ENCODE measurements around the gene CERK.

DNA sequence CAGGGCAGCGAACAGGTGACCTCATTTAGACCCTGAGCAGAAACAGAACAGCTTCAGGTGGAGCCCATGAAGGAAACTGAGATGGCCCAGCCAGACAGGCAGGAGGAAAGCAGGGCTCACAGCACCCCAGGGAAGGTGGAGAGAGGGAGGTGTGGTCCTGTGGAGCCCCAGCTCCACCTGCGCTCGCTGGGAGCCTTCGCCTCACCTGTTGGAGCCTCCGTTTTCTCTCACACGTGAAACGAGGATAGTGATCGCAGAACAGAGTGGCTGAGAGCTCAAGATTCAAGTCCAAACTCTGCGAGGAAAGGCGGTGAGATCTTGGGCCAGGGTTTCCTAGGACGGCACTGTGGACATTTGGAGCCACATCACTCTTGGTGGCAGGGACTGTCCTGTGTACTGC is 8.6 kb upstream of the CERK start:
- no peak for TF ChIP-seq USF2 (IDR thresholded peaks at IDR 0.05; ENCODE audit: borderline replicate concordance, low read depth, low read length)
- TF ChIP-seq TCF12 (IDR thresholded peaks at IDR 0.05) = no peak
- TF ChIP-seq, protein P1, sequence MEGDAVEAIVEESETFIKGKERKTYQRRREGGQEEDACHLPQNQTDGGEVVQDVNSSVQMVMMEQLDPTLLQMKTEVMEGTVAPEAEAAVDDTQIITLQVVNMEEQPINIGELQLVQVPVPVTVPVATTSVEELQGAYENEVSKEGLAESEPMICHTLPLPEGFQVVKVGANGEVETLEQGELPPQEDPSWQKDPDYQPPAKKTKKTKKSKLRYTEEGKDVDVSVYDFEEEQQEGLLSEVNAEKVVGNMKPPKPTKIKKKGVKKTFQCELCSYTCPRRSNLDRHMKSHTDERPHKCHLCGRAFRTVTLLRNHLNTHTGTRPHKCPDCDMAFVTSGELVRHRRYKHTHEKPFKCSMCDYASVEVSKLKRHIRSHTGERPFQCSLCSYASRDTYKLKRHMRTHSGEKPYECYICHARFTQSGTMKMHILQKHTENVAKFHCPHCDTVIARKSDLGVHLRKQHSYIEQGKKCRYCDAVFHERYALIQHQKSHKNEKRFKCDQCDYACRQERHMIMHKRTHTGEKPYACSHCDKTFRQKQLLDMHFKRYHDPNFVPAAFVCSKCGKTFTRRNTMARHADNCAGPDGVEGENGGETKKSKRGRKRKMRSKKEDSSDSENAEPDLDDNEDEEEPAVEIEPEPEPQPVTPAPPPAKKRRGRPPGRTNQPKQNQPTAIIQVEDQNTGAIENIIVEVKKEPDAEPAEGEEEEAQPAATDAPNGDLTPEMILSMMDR (IDR thresholded peaks at IDR 0.05) = no peak
- no peak for TF ChIP-seq POLR2AphosphoS5 (IDR thresholded peaks at IDR 0.05; ENCODE audit: low read depth, low read length)
- TF ChIP-seq NRF1 (IDR thresholded peaks at IDR 0.05; ENCODE audit: low read depth, low read length) = no peak
- TF ChIP-seq, protein P2, sequence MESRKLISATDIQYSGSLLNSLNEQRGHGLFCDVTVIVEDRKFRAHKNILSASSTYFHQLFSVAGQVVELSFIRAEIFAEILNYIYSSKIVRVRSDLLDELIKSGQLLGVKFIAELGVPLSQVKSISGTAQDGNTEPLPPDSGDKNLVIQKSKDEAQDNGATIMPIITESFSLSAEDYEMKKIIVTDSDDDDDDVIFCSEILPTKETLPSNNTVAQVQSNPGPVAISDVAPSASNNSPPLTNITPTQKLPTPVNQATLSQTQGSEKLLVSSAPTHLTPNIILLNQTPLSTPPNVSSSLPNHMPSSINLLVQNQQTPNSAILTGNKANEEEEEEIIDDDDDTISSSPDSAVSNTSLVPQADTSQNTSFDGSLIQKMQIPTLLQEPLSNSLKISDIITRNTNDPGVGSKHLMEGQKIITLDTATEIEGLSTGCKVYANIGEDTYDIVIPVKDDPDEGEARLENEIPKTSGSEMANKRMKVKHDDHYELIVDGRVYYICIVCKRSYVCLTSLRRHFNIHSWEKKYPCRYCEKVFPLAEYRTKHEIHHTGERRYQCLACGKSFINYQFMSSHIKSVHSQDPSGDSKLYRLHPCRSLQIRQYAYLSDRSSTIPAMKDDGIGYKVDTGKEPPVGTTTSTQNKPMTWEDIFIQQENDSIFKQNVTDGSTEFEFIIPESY (IDR thresholded peaks at IDR 0.05; ENCODE audit: borderline replicate concordance, low read depth) = no peak
- no peak for TF ChIP-seq JUND (IDR thresholded peaks at IDR 0.05)
- TF ChIP-seq, protein P3, sequence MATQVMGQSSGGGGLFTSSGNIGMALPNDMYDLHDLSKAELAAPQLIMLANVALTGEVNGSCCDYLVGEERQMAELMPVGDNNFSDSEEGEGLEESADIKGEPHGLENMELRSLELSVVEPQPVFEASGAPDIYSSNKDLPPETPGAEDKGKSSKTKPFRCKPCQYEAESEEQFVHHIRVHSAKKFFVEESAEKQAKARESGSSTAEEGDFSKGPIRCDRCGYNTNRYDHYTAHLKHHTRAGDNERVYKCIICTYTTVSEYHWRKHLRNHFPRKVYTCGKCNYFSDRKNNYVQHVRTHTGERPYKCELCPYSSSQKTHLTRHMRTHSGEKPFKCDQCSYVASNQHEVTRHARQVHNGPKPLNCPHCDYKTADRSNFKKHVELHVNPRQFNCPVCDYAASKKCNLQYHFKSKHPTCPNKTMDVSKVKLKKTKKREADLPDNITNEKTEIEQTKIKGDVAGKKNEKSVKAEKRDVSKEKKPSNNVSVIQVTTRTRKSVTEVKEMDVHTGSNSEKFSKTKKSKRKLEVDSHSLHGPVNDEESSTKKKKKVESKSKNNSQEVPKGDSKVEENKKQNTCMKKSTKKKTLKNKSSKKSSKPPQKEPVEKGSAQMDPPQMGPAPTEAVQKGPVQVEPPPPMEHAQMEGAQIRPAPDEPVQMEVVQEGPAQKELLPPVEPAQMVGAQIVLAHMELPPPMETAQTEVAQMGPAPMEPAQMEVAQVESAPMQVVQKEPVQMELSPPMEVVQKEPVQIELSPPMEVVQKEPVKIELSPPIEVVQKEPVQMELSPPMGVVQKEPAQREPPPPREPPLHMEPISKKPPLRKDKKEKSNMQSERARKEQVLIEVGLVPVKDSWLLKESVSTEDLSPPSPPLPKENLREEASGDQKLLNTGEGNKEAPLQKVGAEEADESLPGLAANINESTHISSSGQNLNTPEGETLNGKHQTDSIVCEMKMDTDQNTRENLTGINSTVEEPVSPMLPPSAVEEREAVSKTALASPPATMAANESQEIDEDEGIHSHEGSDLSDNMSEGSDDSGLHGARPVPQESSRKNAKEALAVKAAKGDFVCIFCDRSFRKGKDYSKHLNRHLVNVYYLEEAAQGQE (IDR thresholded peaks at IDR 0.05; ENCODE audit: low read depth, low read length) = no peak
- TF ChIP-seq NFIC (IDR thresholded peaks at IDR 0.05; ENCODE audit: borderline replicate concordance) = no peak
